Kidney (tissue), 14 donors: Measurements from ENCODE around the gene CRYBA2. TPM values are rescaled to one million over a fixed set of nuclear protein-coding genes. Genes with fewer than 3 reads are reported as not detected.

Experiments
- DNase-seq, 5 donors: peaks; one replicate each; pipeline ENCODE4 v3.0.0-alpha.2; 2013 to 2020
- FAIRE-seq: peaks from 2 replicates; lab custom pipeline; 2012; peaks lifted over from hg19 to GRCh38; lab: Jason Lieb, UNC
- H3K27ac ChIP-seq, 2 donors: one replicate each; pipeline ENCODE4 v1.7.0; 2013; ENCODE audit warnings: low read depth in 2 of 2, low read length in 2 of 2, inconsistent platforms in 1 of 2
- H3K27me3 ChIP-seq: one replicate; pipeline ENCODE4 v1.7.1; 2013; ENCODE audit warnings: low read length, inconsistent platforms; ENCODE audit not compliant: control insufficient read depth, insufficient read depth
- H3K36me3 ChIP-seq, 3 donors: one replicate each; pipeline versions ENCODE4 v1.7.0 to v1.7.1; 2013; ENCODE audit warnings: low read length in 3 of 3, control low read depth in 1 of 3, inconsistent platforms in 1 of 3; ENCODE audit not compliant: insufficient read depth in 3 of 3, control insufficient read depth in 2 of 3
- H3K4me1 ChIP-seq, 3 donors: one replicate each; pipeline versions ENCODE4 v1.7.0 to v1.7.1; 2013; ENCODE audit warnings: low read length in 3 of 3, inconsistent platforms in 1 of 3, low read depth in 1 of 3; ENCODE audit not compliant: control insufficient read depth in 2 of 3, insufficient read depth in 2 of 3
- H3K4me3 ChIP-seq, 3 donors: one replicate each; pipeline versions ENCODE4 v1.7.0 to v1.8.1; 2013; ENCODE audit warnings: low read length in 3 of 3, control low read depth in 1 of 3, inconsistent platforms in 1 of 3
- H3K9ac ChIP-seq, 3 donors: one replicate each; pipeline versions ENCODE4 v1.7.0 to v1.7.1; 2013; ENCODE audit warnings: low read length in 3 of 3, control low read depth in 1 of 3, inconsistent platforms in 1 of 3
- H3K9me3 ChIP-seq, 3 donors: one replicate each; pipeline versions ENCODE4 v1.7.0 to v1.7.1; 2013; ENCODE audit warnings: low read length in 3 of 3, control low read depth in 1 of 3, inconsistent platforms in 1 of 3; ENCODE audit not compliant: control insufficient read depth in 2 of 3, insufficient read depth in 1 of 3
- CTCF ChIP-seq: IDR thresholded peaks from 3 replicates; pipeline ENCODE4 v1.5.1; 2012; ENCODE audit warnings: mild to moderate bottlenecking, moderate library complexity, borderline replicate concordance; ENCODE audit not compliant: insufficient read depth; ENCODE audit errors: extremely low read depth
- intact Hi-C: fragments of 100-400 bp; cut with DNase I; formaldehyde crosslinking; loops from one replicate; pipeline ENCODE4 v1.11.1; 2022
- polyA plus RNA-seq: library from polyadenylated mRNA; stranded (reverse); fragments of 350-450 nt; fragmentation: Illumina TruSeq; extraction: RNeasy Lipid Tissue Mini Kit (QIAGEN cat#74804); gene quantifications from one replicate; pipeline ENCODE4 v1.2.3, GENCODE V29; 2014; ENCODE audit warnings: low read depth, low replicate concordance; ENCODE audit not compliant: insufficient read depth
- total RNA-seq: library from RNA; stranded (reverse); fragmentation: NEBNext Ultra II Directional; extraction: Animal tissue kit (Norgen Biotek cat#: 25700); gene quantifications from one replicate; pipeline ENCODE4 v1.2.1, GENCODE V29; 2021
- donor health status: control.
- donor health status: control.
- donor health status: control.
- donor health status: control.
- donor health status: control.
- donor health status: DM: yes; HTN: yes; CAD: no.
- donor health status: Normal renal cell carcinoma (clear cell type).

Gene CRYBA2
- total and polyA plus RNA-seq, 2 donors from 2014 or later, result not detected

DNA sequence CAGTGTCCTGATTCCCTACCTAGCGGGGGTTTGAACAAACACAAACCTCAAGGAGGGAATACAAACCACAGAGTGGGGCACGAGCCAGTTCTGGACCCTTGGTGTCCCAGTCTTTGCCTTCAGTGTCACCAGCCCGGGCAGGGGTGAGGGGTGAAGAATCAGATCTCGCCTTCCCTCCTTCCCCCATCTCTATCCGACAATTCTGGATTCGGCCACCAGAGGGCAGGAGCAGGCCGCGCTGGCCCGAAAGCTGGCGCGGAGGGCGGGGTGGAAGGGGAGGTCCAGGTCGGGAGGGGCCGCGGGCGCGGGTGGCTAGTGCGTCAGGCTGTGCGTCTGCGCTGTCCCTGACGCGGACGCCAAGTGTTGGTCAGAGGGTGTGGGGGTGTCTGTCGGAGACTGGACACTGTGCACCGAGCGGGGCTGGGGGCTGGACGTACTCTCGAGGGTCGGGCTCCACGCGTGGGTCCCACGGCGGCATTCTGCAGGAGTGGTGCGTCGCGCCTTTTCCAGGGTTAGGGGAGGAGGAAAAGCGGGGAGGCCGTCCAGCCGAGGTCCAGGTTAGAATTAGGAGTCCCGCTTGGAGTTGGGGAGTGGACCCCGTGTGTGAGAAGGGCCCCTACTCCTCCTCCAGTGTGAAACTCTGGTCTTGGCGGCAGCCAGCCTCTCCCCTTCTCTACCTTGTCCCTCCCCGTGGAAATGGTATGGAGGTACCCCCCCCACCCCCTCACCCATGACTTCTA is 2.9 kb upstream of the CRYBA2 start:
- H3K27me3 ChIP-seq, result peaks cover 56% of the 10 kb centered on the region
- no peak for FAIRE-seq

DNA sequence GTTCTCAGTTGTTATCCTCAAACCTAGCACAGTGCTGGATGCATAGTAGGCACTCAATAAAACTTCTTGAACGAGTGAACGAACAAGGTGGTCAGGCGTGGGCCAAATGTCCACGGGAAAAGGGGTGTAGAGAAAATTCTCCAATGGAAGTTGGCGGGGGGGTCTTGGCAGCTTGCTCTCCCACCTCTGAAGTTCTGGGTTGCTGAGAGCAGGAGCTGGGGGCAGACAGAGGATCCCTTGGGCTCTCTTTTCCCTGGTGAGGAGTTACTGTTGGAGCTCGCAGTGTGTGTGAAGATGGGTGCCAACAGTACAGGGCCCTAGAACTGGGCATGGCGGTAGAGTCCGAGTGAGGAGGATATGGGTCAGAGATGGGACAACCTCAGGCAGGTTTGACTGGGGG is 2.3 kb upstream of the CRYBA2 start:
- TF ChIP-seq CTCF, result no peak
- intact Hi-C loops, result no loop called here
- Histone ChIP-seq H3K27ac (no peak overlapping the region), H3K9ac (no peak overlapping the region), H3K4me3 (no peak overlapping the region), H3K36me3 (no peaks in the 10 kb centered on the region), H3K4me1 (peaks cover 0 to 11% (median 0%) of the 10 kb centered on the region in 3 donors), H3K27me3 (peaks cover 56% of the 10 kb centered on the region), H3K9me3 (no peaks in the 10 kb centered on the region)
- no peak for DNase-seq
- no peak for FAIRE-seq

More for the DNA sequence above, 2.9 kb upstream of the CRYBA2 start:
- Histone ChIP-seq H3K9ac (no peak overlapping the region), H3K4me3 (peak overlapping the region in 1 of 3 donors; percentile 32), H3K27ac (no peak overlapping the region), H3K36me3 (no peaks in the 10 kb centered on the region), H3K9me3 (no peaks in the 10 kb centered on the region), H3K4me1 (peaks cover 0 to 11% (median 0%) of the 10 kb centered on the region in 3 donors)
- intact Hi-C loops, result no loop called here
- peak; percentile 83 to 93 (median 88) for DNase-seq
- peak; percentile 84 for TF ChIP-seq CTCF

GRCh38 chr2:218992703-218993344 is 398 bp downstream of the CRYBA2 start:
- DNase-seq (peak in 2 of 5 donors; percentile 33 to 34), FAIRE-seq (no peak)
- Histone ChIP-seq H3K4me1 (peaks cover 0 to 11% (median 0%) of the 10 kb centered on the region in 3 donors), H3K27me3 (peaks cover 68% of the 10 kb centered on the region), H3K9ac (no peak overlapping the region), H3K9me3 (no peaks in the 10 kb centered on the region), H3K36me3 (no peaks in the 10 kb centered on the region), H3K4me3 (no peak overlapping the region), H3K27ac (no peak overlapping the region)
- no peak for TF ChIP-seq CTCF
- intact Hi-C loops, result no loop called here
